Measurements from ENCODE around the gene CHRNB2.
A peak's percentile ranks its signal among the peaks of the same experiment; 100 is the strongest.

Gene CHRNB2

GRCh38 chr1:154557248-154557938, 10.2 kb upstream of the CHRNB2 start:
- peak overlapping the region; percentile 84 for H3K9ac ChIP-seq (ENCODE audit: low read length)
- H3K4me3 ChIP-seq (ENCODE audit: low read length) = peak overlapping the region; percentile 10
- H3K36me3 ChIP-seq (ENCODE audit: control insufficient read depth, insufficient read depth, low read length) = peaks cover 11% of the 10 kb centered on the region
- no peaks in the 10 kb centered on the region for H3K27me3 ChIP-seq (ENCODE audit: control insufficient read depth, insufficient read depth, low read length)
- peaks cover 20% of the 10 kb centered on the region for H3K4me1 ChIP-seq (ENCODE audit: control insufficient read depth, insufficient read depth, low read length)
- H3K9me3 ChIP-seq (ENCODE audit: control insufficient read depth, low read length) = no peaks in the 10 kb centered on the region

DNA sequence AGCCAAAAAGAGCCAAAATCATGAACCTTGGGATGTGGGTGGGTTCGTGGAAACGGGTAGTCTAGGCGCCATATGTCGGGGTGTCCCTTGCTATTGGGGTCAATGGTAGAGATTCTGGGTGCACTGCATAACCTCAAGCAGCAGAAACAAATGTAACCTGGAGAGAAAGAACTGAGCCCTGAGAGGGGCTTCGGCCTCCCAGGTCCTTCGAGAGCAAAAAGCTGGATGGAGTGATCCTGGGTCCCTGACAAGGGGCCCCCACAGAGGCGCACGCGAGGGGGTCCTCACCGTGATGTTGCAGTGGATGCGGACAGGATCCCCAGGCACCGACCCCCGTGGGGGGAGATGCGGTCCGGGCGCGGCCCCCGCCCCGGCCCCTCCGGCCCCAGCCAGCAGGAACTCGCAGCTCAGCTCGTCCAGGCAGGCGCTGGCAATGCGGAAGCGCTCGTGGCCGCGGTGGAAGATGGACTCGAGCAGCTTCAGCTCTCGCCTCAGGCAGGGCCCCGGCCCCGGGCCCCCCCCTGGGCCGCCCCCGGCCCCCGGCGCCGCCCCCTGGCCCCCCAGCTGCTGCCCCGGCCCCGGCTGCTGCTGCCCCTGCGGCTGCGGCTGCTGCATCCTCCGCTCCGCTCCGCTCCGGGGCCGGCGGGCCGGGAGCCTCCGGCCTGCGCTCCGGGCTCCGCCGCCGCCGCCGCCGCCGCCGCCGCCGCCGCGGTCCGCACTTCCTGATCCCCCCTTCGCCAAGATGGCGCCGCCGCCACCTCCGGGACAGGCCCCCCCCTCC, 9.4 kb upstream of the CHRNB2 start, which contains the start of gene UBE2Q1:
UBE2Q1 (minus strand) TSS at position 724 of the 781 bp plus-strand sequence; CDS start at position 615, 109 bp downstream.
- Histone ChIP-seq H3K36me3 (ENCODE audit: control insufficient read depth, insufficient read depth, low read length) (peaks cover 4% of the 10 kb centered on the region), H3K9ac (ENCODE audit: low read length) (peak within 1 kb of the TSS; percentile 84), H3K9me3 (ENCODE audit: control insufficient read depth, low read length) (no peaks in the 10 kb centered on the region), H3K27me3 (ENCODE audit: control insufficient read depth, insufficient read depth, low read length) (no peaks in the 10 kb centered on the region), H3K4me1 (ENCODE audit: control insufficient read depth, insufficient read depth, low read length) (peaks cover 20% of the 10 kb centered on the region), H3K4me3 (ENCODE audit: low read length) (peak within 1 kb of the TSS; percentile 52)

DNA sequence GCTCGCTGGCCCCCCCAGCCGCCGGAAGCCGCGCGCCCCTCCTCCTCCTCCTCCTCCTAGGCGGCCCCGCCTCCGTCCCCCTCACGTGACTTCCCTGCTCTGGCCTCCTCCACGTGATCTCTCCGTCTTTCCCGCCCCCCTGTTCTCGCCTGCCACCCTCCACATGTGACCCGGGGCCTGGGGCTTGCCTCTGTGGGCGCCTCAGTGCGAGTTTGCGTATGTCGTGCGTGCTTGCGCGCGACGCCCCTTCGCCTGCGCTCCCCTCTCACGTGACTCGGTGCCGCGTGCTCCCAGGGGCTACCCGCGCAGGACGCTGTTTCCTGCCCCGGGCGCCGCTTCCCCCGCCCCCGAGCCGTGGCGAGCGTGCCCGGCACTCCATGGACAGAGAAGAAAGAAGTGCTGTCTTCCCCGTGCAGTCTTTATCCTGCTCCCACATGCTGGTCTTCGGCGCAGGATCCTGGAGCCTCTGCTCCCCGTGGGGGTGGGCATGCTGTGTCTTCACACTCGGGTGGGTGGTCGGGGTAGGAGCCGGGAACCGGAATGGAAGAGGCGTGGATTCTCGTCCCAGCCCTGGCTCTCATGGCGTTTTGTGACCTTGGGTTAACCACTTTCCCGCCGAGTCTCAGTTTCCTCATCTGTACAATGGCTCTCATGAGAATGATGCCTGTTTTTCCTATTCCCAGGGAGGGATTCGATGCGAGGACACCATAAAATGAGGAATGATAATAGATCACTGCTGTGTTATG, 8.7 kb upstream of the CHRNB2 start:
- no peaks in the 10 kb centered on the region for H3K36me3 ChIP-seq (ENCODE audit: control insufficient read depth, insufficient read depth, low read length)
- no peaks in the 10 kb centered on the region for H3K9me3 ChIP-seq (ENCODE audit: control insufficient read depth, low read length)
- no peaks in the 10 kb centered on the region for H3K27me3 ChIP-seq (ENCODE audit: control insufficient read depth, insufficient read depth, low read length)
- peaks cover 20% of the 10 kb centered on the region for H3K4me1 ChIP-seq (ENCODE audit: control insufficient read depth, insufficient read depth, low read length)
- H3K9ac ChIP-seq (ENCODE audit: low read length) = peak overlapping the region; percentile 46
- H3K4me3 ChIP-seq (ENCODE audit: low read length) = peak overlapping the region; percentile 52

- no peaks in the 10 kb centered on the region for H3K9me3 ChIP-seq (ENCODE audit: control insufficient read depth, low read length)
- H3K9ac ChIP-seq (ENCODE audit: low read length) = peak overlapping the region; percentile 46
- H3K36me3 ChIP-seq (ENCODE audit: control insufficient read depth, insufficient read depth, low read length) = no peaks in the 10 kb centered on the region
- H3K27me3 ChIP-seq (ENCODE audit: control insufficient read depth, insufficient read depth, low read length) = no peaks in the 10 kb centered on the region
- peak overlapping the region; percentile 52 for H3K4me3 ChIP-seq (ENCODE audit: low read length)
- H3K4me1 ChIP-seq (ENCODE audit: control insufficient read depth, insufficient read depth, low read length) = peaks cover 20% of the 10 kb centered on the region
These were observed 8.0 kb upstream of the CHRNB2 start for GRCh38 chr1:154559466-154560044.

DNA sequence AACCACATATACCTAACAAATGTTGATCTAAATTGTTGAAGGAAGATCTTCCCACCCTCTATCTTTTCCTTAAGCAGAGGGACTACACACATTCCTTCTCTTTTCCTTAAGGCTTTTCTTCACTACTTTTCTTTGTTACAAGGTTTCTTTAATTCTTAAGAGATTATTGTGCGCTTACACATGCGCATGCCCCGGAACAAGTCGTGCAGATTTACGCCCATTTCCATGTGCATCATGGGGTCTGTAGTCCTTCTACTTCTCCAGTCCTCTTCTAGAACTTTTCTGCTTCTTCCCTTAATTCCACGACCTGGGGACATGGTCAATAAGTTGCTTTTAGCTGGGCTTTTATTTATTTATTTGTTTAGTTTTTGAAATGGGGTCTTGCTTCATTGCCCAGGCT, 1.7 kb upstream of the CHRNB2 start:
- H3K9me3 ChIP-seq (ENCODE audit: control insufficient read depth, low read length) = no peaks in the 10 kb centered on the region
- H3K9ac ChIP-seq (ENCODE audit: low read length) = no peak overlapping the region
- peaks cover 21% of the 10 kb centered on the region for H3K27me3 ChIP-seq (ENCODE audit: control insufficient read depth, insufficient read depth, low read length)
- no peaks in the 10 kb centered on the region for H3K36me3 ChIP-seq (ENCODE audit: control insufficient read depth, insufficient read depth, low read length)
- peaks cover 11% of the 10 kb centered on the region for H3K4me1 ChIP-seq (ENCODE audit: control insufficient read depth, insufficient read depth, low read length)
- no peak overlapping the region for H3K4me3 ChIP-seq (ENCODE audit: low read length)

GRCh38 chr1:154568157-154568815, 708 bp downstream of the CHRNB2 start:
- Histone ChIP-seq H3K4me3 (ENCODE audit: low read length) (no peak overlapping the region), H3K36me3 (ENCODE audit: control insufficient read depth, insufficient read depth, low read length) (no peaks in the 10 kb centered on the region), H3K9me3 (ENCODE audit: control insufficient read depth, low read length) (no peaks in the 10 kb centered on the region), H3K9ac (ENCODE audit: low read length) (no peak overlapping the region), H3K27me3 (ENCODE audit: control insufficient read depth, insufficient read depth, low read length) (peaks cover 21% of the 10 kb centered on the region), H3K4me1 (ENCODE audit: control insufficient read depth, insufficient read depth, low read length) (peaks cover 11% of the 10 kb centered on the region)

- Histone ChIP-seq H3K9me3 (ENCODE audit: control insufficient read depth, low read length) (no peaks in the 10 kb centered on the region), H3K27me3 (ENCODE audit: control insufficient read depth, insufficient read depth, low read length) (peaks cover 21% of the 10 kb centered on the region), H3K36me3 (ENCODE audit: control insufficient read depth, insufficient read depth, low read length) (no peaks in the 10 kb centered on the region), H3K4me3 (ENCODE audit: low read length) (no peak overlapping the region), H3K9ac (ENCODE audit: low read length) (no peak overlapping the region), H3K4me1 (ENCODE audit: control insufficient read depth, insufficient read depth, low read length) (peaks cover 11% of the 10 kb centered on the region)
These were observed 3.8 kb downstream of the CHRNB2 start for GRCh38 chr1:154571244-154571963.

DNA sequence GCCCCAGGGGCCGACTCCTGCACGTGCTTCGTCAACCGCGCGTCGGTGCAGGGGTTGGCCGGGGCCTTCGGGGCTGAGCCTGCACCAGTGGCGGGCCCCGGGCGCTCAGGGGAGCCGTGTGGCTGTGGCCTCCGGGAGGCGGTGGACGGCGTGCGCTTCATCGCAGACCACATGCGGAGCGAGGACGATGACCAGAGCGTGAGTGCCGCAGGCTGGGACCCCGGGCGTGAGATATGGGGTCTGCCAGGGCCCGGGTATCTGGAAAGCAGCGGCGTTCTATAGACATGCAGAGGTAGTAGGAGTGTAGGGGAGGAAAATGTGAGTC, 4.3 kb downstream of the CHRNB2 start:
- no peaks in the 10 kb centered on the region for H3K36me3 ChIP-seq (ENCODE audit: control insufficient read depth, insufficient read depth, low read length)
- H3K4me3 ChIP-seq (ENCODE audit: low read length) = no peak overlapping the region
- no peak overlapping the region for H3K9ac ChIP-seq (ENCODE audit: low read length)
- peaks cover 11% of the 10 kb centered on the region for H3K4me1 ChIP-seq (ENCODE audit: control insufficient read depth, insufficient read depth, low read length)
- H3K27me3 ChIP-seq (ENCODE audit: control insufficient read depth, insufficient read depth, low read length) = peaks cover 17% of the 10 kb centered on the region
- no peaks in the 10 kb centered on the region for H3K9me3 ChIP-seq (ENCODE audit: control insufficient read depth, low read length)

DNA sequence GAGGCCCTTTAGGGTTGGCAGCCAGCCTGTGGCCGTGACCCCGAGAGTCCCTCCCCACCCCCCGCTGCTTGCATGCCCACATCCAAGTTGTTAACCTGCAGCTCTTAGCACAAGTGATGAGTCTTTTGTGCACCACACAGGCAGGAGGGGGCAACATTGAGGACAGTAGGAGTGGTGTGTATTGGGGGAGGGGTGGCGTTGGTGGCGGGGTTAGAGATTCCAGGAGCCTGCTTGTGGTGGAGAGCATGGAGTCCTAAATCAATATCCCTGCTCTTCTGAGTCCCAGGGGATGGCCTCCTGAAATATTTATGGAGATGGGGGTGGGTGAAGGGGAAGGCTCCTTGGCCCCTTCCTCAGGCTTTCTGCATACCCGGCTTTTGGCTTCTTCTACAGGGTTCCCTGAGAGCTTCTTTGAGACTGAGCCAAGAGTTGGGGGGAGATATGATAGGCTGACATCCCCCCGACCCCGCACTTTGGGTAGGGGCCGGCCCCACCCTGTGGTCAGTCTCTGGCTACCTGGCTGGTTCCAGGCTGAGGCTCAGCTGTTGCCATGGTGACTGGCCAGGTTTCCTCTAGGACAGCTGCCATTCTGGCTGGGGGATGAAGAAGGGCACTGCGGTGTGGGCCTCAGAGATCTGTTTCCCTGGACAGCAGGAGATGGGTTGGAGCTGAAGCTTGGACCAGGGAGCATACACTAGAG, 5.0 kb downstream of the CHRNB2 start:
- peaks cover 11% of the 10 kb centered on the region for H3K27me3 ChIP-seq (ENCODE audit: control insufficient read depth, insufficient read depth, low read length)
- no peak overlapping the region for H3K4me3 ChIP-seq (ENCODE audit: low read length)
- H3K9ac ChIP-seq (ENCODE audit: low read length) = no peak overlapping the region
- no peaks in the 10 kb centered on the region for H3K36me3 ChIP-seq (ENCODE audit: control insufficient read depth, insufficient read depth, low read length)
- H3K4me1 ChIP-seq (ENCODE audit: control insufficient read depth, insufficient read depth, low read length) = peaks cover 7% of the 10 kb centered on the region
- H3K9me3 ChIP-seq (ENCODE audit: control insufficient read depth, low read length) = no peaks in the 10 kb centered on the region

GRCh38 chr1:154573168-154573510, 5.6 kb downstream of the CHRNB2 start:
- peaks cover 1% of the 10 kb centered on the region for H3K4me1 ChIP-seq (ENCODE audit: control insufficient read depth, insufficient read depth, low read length)
- no peak overlapping the region for H3K9ac ChIP-seq (ENCODE audit: low read length)
- H3K36me3 ChIP-seq (ENCODE audit: control insufficient read depth, insufficient read depth, low read length) = no peaks in the 10 kb centered on the region
- H3K4me3 ChIP-seq (ENCODE audit: low read length) = no peak overlapping the region
- H3K27me3 ChIP-seq (ENCODE audit: control insufficient read depth, insufficient read depth, low read length) = peaks cover 6% of the 10 kb centered on the region
- H3K9me3 ChIP-seq (ENCODE audit: control insufficient read depth, low read length) = no peaks in the 10 kb centered on the region

- Histone ChIP-seq H3K9me3 (ENCODE audit: control insufficient read depth, low read length) (no peaks in the 10 kb centered on the region), H3K36me3 (ENCODE audit: control insufficient read depth, insufficient read depth, low read length) (no peaks in the 10 kb centered on the region), H3K27me3 (ENCODE audit: control insufficient read depth, insufficient read depth, low read length) (no peaks in the 10 kb centered on the region), H3K9ac (ENCODE audit: low read length) (no peak overlapping the region), H3K4me1 (ENCODE audit: control insufficient read depth, insufficient read depth, low read length) (no peaks in the 10 kb centered on the region), H3K4me3 (ENCODE audit: low read length) (no peak overlapping the region)
These were observed 7.1 kb downstream of the CHRNB2 start for GRCh38 chr1:154574716-154575115.
